Right hindlimb (tissue), 1 donor: ENCODE measurements around the gene BAMBI.

Experiments
- DNase-seq: peaks from one replicate; pipeline ENCODE4 v3.0.0-alpha.2; 2018

The BAMBI gene

DNA sequence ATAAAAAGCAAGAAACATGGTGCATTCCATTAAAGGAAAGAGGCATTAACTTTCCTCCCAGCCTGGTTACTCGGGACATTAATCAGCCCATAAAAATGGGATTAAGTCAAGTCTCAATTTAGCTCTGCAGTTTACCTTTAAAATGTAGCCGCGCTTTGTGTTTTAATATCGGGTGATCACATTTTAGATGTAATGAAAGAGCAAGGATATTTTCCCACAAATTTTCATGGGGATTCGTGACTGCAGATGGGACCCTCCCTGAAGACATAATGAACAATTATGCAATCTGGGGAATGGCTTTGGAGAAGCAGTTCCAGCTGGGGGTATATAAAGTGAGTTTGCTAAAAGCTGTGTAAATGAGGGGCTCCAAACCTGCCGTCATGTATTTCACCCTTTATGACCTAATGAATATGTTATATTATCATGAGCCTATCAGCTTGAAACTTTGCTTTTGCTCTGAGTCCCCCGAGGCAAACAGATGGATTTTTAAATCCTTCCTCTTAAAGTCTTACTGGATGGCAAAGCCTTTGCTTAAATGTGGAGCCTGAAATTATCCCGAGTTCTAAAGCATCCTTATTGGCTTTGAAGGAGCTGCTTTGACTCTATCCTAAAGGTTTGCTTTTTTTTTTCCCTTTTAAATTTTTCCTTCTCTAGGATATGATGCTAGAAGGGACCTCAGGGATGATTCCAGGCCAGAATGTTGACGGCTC, 31.8 kb downstream of the BAMBI start:
- DNase-seq, result no peak

DNA sequence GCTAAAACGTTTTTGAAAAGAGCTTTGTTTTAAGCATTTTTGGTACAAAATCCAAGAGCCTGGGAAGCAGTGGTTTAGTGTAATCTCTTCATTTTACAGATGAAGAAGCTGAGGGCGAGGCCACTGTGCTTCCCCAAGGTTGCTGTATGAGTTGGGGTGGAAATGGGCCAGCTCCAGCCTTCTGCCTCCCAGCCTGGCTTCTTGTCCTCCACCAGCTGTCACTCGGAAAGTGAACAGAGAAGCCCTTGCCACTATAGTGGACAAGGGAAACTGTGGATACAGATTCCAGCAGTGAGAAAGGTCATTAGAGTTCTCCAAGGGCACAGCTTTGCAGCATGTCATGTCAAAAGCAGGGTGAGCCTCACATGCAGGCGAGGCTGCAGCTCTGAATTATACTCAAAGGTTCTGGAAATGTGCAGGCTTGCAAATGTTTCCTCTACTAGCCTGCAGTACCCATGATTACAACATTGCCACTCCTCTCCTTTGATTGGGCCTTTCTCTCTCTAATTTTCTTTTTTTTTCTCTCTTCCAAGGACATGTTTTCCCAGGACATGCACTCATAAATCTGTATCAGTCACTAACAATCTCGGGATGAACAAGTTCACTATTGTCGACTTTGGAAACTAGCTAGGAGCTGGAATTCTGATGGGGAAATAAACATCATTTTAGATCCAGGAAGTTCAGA, 33.0 kb downstream of the BAMBI start:
- DNase-seq, result no peak

DNA sequence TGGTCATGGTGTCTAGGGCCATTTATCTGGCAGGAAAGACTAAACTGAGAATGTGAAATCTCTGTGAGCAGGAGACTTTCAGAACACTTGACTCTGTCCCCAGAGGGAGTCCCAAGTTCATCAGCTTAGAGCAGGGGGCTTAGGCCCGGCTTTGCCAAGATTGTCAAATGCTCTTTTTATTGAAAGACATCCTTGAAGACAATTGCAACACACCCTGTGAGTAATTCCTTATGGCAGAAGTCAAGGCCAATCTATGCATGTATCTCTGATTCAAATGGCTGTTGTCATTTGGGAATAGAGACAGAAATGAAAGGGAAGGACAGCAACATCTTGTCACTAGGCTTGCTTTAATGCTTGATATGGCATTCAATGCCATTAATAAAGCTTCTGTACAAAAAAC, 33.7 kb downstream of the BAMBI start:
- no peak for DNase-seq

DNA sequence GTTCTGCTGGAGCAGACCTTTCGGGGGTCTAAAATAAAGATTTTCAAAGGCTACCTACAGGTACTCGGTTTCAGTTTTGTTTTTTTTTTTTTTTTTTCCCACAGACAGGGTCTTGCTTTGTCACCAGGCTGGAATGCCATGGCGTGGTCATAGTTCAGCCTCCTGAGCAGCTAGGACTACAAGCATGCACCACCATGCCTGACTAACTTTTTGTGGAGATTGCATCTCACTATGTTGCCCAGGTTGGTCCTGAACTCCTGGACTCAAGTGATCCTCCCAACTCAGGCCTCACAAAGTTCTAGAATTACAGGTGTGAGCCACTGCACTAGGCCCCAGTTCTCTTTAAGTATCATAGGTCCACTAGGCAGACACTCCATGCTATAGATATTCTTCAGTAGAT, 34.5 kb downstream of the BAMBI start:
- DNase-seq, result no peak

DNA sequence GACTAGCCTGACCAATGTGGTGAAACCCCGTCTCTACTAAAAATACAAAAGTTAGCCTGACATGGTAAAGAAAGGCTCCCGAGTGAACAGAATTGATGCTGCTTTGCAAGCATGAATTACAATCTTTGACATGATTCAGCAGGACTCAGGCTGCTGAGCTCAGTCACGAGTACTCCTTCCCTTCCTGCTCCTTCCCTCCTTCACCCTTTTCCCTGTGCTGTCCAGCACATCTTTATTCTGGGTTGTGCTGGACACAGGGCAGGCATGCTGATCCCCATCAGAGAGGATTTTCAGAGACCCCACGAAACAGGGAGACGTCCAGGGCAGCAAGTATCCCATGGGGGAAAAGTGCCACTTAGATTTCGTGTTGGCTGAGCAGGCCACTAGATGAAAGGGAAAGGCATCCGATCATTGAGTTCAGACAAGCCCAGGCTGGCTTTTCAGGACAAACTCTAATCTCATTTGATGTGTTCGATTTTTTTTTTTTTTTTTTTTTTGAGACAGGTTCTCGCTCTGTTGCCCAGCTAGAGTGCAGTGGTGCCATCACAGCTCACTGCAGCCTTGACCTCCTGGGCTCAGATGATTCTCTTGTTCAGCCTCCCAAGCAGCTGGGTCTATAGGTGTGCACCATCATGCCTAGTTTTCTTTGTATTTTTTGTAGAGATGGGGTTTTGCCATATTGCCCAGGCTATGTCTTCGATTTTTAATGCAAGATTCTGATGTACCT, 36.5 kb downstream of the BAMBI start:
- DNase-seq, result no peak

DNA sequence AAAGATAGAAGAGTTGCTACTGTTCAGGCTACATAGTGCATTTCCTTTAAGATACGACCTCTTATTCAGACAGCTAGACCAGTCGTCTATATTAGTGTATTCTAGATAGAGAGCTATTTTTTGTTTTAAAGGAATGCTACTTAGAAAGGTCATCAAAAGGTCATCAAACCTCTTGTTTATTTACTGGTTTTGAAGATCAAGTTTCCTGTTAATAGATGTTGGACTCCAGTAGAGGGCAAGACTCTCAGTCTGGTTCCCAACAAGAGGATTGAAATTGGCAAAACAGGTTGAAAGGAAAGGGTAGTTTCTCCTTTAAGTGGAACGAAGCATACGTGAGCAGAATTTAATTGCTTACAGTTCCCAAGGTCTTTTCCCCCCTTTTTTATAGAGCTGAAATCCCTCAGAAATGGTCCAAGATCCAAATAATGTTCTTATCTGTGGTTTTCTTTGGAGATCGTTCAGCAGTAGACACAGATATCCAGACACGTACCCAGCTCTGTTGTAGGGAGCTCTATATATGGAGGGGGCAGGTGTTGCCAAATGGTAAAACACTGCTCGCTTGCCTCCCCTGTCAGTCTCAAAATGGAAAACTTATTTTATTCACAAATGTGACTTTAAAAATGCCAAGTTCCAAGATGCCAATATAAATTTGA, 37.2 kb downstream of the BAMBI start:
- DNase-seq, result no peak

DNA sequence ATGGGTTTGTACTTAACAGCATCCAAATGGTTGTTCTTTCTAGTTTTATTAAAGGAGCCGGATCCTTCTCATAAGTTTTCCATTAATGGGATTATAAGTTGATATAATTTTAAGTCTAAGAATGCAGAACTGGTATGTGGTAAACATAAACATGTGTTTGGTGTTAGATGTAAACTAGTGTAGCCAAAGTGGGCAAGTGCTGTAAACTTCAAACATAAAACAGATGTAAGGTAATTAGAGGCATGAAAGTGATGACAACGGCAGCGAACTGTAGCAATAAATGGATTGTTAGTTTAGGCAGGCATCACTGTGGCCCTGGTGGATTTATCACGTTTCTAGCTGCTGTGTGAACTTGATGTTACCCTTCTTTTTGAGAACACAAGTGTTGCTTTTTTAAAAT, 37.9 kb downstream of the BAMBI start:
- DNase-seq, result no peak

DNA sequence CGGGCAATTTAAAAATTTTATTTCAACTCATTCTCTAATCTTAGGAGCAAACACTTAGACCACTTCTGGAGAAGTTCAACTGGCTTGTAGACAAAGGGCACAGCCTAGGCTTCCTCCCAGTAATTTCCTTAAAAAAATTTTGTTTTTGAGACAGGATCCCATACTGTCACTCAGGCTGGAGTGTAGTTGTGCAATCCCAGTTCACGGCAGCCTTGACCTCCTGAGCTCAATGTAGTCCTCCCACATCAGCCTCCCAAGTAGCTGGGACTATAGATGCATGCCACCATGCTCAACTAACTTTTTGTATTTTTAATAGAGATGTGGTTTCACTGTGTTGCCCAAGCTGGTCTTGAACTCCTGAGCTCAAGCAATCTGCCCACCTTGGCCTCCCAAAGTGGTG, 38.4 kb downstream of the BAMBI start:
- no peak for DNase-seq

DNA sequence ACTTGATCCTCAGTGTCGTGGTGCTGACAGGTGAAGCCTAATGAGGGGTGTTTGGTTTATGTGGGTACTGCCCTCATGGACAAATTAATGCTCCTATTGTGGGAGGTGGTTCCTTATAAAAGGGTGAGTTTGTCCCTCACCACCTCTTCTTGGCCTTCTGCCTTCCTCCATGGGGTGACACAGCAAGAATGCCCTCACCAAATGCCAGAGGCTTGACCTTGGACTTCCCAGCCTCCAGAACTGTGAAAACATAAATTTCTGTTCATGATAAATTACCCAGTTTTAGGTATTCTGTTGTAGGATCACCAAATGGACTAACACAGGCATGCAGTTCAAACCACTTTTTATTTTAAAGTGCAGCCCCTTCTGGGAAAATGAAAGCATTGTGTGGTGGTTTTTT, 39.4 kb downstream of the BAMBI start:
- DNase-seq, result no peak

DNA sequence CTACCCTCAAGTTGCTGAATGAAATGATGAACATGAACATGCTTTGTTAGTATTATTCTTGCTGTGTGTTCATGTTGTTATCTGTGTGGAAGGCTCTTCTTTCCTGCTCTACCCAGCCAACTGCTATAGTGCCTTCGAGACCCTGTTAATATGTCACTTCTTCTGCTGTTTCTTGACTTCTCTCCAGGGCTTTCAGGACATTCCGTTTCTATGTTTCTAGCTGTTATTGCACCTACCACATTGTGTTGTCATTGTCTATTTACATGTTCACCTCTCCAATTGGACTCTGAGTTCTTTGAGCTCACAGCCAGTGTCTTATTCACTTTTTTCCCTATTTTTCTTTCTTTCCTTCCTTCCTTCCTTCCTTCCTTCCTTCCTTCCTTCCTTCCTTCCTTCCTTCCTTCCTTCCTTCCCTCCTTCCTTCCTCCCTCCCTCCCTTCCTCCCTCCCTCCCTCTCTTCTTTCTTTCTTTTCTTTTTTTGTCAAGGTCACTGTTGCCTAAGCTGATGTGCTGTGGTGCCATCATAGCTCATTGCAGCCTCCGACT, 40.4 kb downstream of the BAMBI start:
- no peak for DNase-seq

DNA sequence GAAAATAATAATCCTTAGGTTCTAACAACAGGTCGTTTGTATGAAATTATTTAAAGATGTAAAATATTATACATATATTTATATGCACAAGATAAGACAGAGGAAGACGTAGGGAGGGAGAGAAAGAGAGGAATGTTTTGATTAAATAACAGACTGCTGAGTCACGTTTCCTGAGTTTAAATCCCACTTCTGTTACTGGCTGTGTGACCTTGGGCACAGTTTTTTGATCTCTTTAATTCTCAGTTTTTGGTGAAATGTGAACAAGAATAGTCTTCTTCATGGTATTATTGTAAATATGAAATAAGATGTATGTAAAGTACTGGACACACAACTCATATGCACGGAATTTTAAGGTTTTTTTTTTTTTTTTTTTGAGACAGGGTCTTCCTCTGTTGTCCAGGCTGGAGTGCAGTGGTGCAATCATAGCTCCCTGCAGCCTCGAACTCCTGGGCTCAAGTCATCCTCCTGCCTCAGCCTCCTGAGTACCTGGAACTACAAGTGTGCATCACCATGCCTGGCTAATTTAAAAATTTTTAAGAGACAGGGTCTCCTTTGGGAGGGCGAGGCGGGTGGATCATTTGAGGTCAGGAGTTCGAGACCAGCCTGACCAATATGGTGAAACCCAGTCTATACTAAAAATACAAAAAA, 42.6 kb downstream of the BAMBI start:
- DNase-seq, result no peak

DNA sequence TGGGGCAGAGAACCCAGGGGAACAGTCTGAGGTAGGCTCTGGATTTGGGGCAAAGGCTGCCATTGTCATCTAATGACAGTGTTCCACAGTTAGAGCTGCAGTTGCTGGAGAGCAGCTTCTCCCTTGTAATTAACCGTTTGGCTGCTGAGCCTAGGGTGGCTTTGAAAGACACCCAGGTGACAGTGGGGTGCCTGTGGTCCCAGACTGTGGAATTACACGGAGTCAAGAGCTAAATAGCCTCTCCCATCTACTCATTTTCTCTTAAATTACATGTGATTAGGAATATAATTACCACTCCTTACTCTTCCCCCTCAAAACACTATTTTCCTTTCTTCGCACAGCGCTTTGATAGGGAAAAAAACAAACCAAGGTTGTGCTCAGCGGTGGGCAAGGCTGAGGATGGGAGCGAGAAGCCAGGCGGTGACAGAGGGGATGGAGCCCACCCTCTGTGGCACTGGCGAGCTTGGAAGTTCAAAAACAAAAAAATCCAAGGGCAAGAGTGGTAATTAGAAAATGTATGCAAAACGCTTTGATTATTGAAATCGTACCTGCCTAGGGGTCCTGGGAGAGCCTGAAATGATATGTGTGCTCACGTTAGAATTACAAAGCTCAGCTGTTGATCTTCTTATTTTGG, 44.1 kb downstream of the BAMBI start:
- DNase-seq, result no peak

DNA sequence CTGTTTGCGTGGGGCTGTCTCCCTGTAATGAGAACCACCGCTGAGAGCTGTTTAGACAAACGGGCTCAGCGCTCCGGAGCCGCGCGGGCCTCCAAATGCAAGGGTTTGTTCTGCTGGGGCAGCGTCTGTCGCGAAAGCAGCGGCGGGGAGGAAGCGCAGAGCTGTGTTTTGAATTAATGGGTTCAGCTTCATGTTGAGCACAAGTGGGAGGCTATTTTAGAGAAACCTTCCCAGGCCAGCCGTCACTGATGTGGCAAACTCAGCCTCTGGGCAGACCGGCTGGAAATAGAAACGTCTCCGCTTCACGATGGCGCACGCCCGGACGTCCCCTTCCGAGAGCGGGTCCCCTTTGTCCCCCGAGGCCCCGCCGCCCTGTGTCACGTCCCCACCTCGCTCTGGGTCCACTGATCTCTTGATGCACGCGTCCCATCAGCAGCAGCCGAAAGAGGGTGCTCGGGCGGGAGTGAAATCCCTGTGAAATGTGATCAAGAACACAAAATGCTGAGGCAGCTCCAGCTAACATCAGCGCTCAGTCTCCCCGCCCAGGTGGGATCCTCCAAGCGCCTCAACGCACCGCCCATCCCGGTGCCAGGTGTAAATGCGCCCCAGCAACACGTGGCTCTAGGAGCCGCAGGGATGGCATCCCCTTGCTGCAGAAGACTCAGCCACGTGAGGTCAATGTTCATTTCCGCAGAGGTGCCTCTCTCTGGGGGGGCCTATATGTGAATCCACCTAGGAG, 44.9 kb downstream of the BAMBI start:
- peak; percentile 73 for DNase-seq

DNA sequence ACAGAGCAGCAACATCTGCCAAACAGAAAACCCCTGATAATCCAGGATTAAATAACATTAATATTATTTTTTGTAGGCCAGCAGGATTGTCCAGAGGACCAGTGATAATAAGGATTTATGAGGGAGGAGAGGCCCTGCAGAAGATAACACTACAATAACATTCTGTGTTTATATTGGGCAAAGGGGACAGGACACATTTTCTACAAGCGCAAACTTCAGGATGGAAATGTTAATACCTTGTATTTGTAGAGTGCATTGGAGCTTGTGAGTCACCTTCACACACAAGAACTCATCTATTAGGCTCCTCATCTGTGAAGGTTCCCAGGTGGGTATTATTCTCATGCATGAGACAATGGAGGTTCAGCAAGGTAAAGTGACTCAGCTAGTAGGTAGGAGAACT, 51.0 kb downstream of the BAMBI start:
- DNase-seq, result no peak

DNA sequence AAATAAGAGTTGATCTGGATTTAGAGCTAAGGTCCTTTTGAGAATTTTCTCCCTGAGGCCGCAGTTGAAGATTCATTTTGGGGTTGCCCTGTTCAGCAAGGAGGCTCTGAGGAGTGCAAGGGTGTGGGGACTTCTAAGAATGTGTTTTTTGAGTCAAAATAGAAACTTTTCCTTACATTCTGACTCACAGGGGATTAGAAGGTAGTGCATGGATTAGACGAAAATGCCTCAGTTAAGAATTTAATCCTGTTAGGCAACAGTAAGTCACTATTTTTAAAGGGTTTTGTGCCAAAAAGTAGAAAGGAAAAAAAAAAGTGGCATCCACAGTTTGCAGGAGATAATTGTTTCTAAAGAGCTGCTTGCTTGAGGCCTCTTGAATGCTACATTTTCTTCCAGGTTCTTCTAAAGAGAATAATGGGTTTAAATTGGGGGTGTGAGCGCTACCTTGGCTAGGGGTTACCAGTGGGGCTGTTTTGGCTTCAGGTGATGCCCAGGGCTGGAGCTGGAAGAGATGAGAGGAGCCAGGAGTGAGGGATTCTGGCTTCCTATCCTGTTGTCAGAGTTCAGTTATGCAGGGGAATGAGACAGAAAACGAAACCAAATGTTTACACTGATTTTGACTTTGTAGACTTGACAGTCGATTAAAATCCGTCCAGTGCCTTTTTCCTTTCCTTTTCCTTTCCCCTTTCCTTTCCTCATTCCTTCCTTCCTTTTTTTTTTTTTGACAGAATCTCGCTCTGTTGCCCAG, 52.9 kb downstream of the BAMBI start:
- no peak for DNase-seq

DNA sequence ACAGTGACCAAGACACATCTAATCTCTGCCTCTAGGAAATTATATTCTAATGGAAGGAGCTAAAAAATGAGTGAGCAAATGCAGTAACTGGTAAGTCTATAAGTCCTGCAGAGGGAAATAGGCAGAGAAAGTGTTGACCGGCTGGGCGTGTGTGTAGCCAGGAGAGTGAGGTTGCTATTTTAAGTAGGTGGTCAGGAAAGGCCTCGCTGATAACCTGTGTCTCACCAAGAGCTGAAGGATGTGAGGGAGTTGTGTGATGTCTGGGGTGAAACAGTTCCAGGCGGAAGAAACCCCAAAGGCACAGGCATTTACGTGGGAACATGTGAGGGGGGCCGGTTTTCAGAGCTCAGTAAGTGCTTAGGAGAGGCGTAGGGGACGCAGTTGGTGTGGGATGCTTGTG, 54.8 kb downstream of the BAMBI start:
- no peak for DNase-seq
